GM12878 (cell line): ENCODE results near the gene MEG3. TPM values are rescaled to one million over a fixed set of nuclear protein-coding genes. Genes with fewer than 3 reads are reported as not detected.

Experiments
- CEBPB ChIP-seq, 2 experiments: fragments of 150-350 bp in 1 of 2; IDR thresholded peaks; 2 replicates each; pipeline ENCODE4 v1.6.1; 2012 to 2014; ENCODE audit warnings: low read depth in 2 of 2, low read length in 2 of 2, borderline replicate concordance in 1 of 2, inconsistent platforms in 1 of 2
- DPF2 ChIP-seq: fragments of 450-650 bp; IDR thresholded peaks from 2 replicates; pipeline ENCODE4 v1.6.1; 2017; ENCODE audit warnings: mild to moderate bottlenecking
- GATAD2B ChIP-seq: fragments of 450-650 bp; conservative IDR thresholded peaks from 2 replicates; pipeline ENCODE4 v1.6.1; 2017; ENCODE audit warnings: low read depth, mild to moderate bottlenecking, moderate library complexity
- MTA2 ChIP-seq: fragments of 450-650 bp; IDR thresholded peaks from 2 replicates; pipeline ENCODE4 v1.6.1; 2016; ENCODE audit warnings: low read depth, mild to moderate bottlenecking, moderate library complexity
- NBN ChIP-seq: fragments of 450-650 bp; IDR thresholded peaks from 2 replicates; pipeline ENCODE4 v1.6.1; 2016
- POLR2AphosphoS5 ChIP-seq: IDR thresholded peaks from 2 replicates; pipeline ENCODE4 v1.6.1; 2011; ENCODE audit warnings: mild to moderate bottlenecking, low read length, inconsistent platforms
- RAD21 ChIP-seq: IDR thresholded peaks from 2 replicates; pipeline ENCODE4 v1.6.1; 2011; ENCODE audit warnings: mild to moderate bottlenecking, low read depth, low read length, moderate library complexity; ENCODE audit not compliant: insufficient read depth
- TCF12 ChIP-seq: IDR thresholded peaks from 2 replicates; pipeline ENCODE4 v1.6.1; 2011; ENCODE audit warnings: low read depth, mild to moderate bottlenecking, low read length
- polyA plus RNA-seq, 11 experiments: library from polyadenylated mRNA; depleted of rRNA in 4 of 11; unstranded in 6 of 11; stranded (reverse) in 5 of 11; fragments of >200 nt; fragmentation: Nextera tagmentation in 4 of 11; fragmentation: Illumina TruSeq in 1 of 11; extraction: Ambion mirVana in 4 of 11; extraction: Trizol in 1 of 11; gene quantifications; 1 replicate in 1 of 11; 2 replicates in 10 of 11; pipeline versions ENCODE4 v1.2.1 to v1.2.3, GENCODE V29; 2011 to 2016; ENCODE audit warnings: inconsistent platforms in 2 of 11, missing spikeins in 2 of 11, low read depth in 1 of 11
- total RNA-seq, 4 experiments: library from RNA; depleted of rRNA in 3 of 4; stranded (reverse); fragments of >200 nt in 3 of 4; fragmentation: Illumina TruSeq in 1 of 4; extraction: Trizol in 1 of 4; gene quantifications; 2 replicates each; pipeline versions ENCODE4 v1.2.1 to v1.2.3, GENCODE V29; 2013 to 2021
- TF ChIP-seq, protein P1 (sequence below): fragments of 450-650 bp; IDR thresholded peaks from 2 replicates; pipeline ENCODE4 v1.6.1; 2018; ENCODE audit warnings: mild to moderate bottlenecking, low read depth, moderate library complexity; ENCODE audit not compliant: partially characterized antibody
- TF ChIP-seq, protein P2 (sequence below): IDR thresholded peaks from 2 replicates; pipeline ENCODE4 v1.6.1; 2011; ENCODE audit warnings: low read depth, low read length, improper control_type of control experiment, borderline replicate concordance

Gene MEG3
- total and polyA plus RNA-seq, 10 of the 15 experiments (the other 5 are each of a cell fraction or from before 2014, with no cell fraction given), result 0.03 to 2.9 (median 0.95) TPM; not detected in 7

DNA sequence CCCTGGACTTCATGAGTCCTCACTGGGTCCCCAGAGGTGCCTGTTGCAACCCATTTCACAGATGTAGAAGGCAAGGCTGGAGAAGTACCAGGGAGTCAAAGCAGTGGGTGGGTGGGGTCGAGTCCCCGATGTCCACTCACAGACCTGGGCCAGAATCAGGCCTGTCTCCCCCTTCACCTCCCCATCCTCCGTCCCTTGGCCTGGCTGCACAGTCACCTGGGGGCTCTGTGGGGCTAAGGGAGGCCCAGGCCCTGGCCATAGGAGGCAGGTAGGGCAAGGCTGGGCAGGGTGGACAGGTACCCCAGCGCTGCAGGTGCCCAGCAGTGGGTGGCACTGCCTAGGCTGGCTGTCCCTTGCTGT is 48.1 kb downstream of the MEG3 start (continued):
- TF ChIP-seq, protein P1, sequence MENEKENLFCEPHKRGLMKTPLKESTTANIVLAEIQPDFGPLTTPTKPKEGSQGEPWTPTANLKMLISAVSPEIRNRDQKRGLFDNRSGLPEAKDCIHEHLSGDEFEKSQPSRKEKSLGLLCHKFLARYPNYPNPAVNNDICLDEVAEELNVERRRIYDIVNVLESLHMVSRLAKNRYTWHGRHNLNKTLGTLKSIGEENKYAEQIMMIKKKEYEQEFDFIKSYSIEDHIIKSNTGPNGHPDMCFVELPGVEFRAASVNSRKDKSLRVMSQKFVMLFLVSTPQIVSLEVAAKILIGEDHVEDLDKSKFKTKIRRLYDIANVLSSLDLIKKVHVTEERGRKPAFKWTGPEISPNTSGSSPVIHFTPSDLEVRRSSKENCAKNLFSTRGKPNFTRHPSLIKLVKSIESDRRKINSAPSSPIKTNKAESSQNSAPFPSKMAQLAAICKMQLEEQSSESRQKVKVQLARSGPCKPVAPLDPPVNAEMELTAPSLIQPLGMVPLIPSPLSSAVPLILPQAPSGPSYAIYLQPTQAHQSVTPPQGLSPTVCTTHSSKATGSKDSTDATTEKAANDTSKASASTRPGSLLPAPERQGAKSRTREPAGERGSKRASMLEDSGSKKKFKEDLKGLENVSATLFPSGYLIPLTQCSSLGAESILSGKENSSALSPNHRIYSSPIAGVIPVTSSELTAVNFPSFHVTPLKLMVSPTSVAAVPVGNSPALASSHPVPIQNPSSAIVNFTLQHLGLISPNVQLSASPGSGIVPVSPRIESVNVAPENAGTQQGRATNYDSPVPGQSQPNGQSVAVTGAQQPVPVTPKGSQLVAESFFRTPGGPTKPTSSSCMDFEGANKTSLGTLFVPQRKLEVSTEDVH, result no peak
- TF ChIP-seq RAD21, result no peak
- no peak for TF ChIP-seq POLR2AphosphoS5
- TF ChIP-seq NBN, result no peak
- TF ChIP-seq, protein P2, sequence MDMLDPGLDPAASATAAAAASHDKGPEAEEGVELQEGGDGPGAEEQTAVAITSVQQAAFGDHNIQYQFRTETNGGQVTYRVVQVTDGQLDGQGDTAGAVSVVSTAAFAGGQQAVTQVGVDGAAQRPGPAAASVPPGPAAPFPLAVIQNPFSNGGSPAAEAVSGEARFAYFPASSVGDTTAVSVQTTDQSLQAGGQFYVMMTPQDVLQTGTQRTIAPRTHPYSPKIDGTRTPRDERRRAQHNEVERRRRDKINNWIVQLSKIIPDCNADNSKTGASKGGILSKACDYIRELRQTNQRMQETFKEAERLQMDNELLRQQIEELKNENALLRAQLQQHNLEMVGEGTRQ, result no peak
- TF ChIP-seq MTA2, result no peak
- TF ChIP-seq DPF2, result no peak
- no peak for TF ChIP-seq TCF12
- TF ChIP-seq CEBPB (IDR thresholded peaks at IDR 0.05; ENCODE audit: borderline replicate concordance in 1 of 2, low read depth in 2 of 2, low read length in 2 of 2), result no peak
- no peak for TF ChIP-seq GATAD2B
